Progenitor cell of endocrine pancreas (in vitro differentiated cells): ENCODE results near the gene FOCAD. TPM values are rescaled to one million over a fixed set of nuclear protein-coding genes. Genes with fewer than 3 reads are reported as not detected.
A peak's percentile ranks its signal among the peaks of the same experiment; 100 is the strongest.

Experiments used
- DNase-seq: peaks from one replicate; pipeline ENCODE4 v3.0.0; 2021; ENCODE audit warnings: low spot score; ENCODE audit not compliant: unreplicated experiment
- H3K27ac Mint-ChIP-seq: 2 replicates; pipeline ENCODE4 v1.8.0; 2021; ENCODE audit warnings: mild to moderate bottlenecking, moderate library complexity, mixed read lengths
- H3K27me3 Mint-ChIP-seq: 2 replicates; pipeline ENCODE4 v1.8.0; 2021; ENCODE audit warnings: mixed read lengths
- H3K36me3 Mint-ChIP-seq: 2 replicates; pipeline ENCODE4 v1.8.0; 2022; ENCODE audit warnings: mixed read lengths; ENCODE audit not compliant: insufficient read depth
- H3K4me1 Mint-ChIP-seq: 2 replicates; pipeline ENCODE4 v1.8.0; 2021; ENCODE audit warnings: low read depth, mixed read lengths
- H3K4me3 Mint-ChIP-seq: 2 replicates; pipeline ENCODE4 v1.8.0; 2021; ENCODE audit warnings: low read depth, mild to moderate bottlenecking, moderate library complexity, mixed read lengths
- H3K9me3 Mint-ChIP-seq: 2 replicates; pipeline ENCODE4 v1.8.0; 2021; ENCODE audit warnings: low read depth, mixed read lengths
- CTCF ChIP-seq: fragments of 200-600 bp; sonication (generic); IDR thresholded peaks from one replicate; pipeline ENCODE4 v1.5.0; 2021; ENCODE audit warnings: antibody characterized with exemption, mild to moderate bottlenecking; ENCODE audit not compliant: unreplicated experiment
- total RNA-seq: library from RNA; stranded (reverse); gene quantifications from 2 replicates; pipeline ENCODE4 v1.2.1, GENCODE V29; 2021

Gene FOCAD
- total RNA-seq, 1 donor from 2014 or later: 68.2 TPM

- H3K4me3 Mint-ChIP-seq: no peak overlapping the region
- peaks cover under 1% of the 10 kb centered on the region for H3K36me3 Mint-ChIP-seq
- no peaks in the 10 kb centered on the region for H3K9me3 Mint-ChIP-seq
- no peak for TF ChIP-seq CTCF
- DNase-seq: no peak
- H3K27me3 Mint-ChIP-seq: no peaks in the 10 kb centered on the region
- peaks cover 16% of the 10 kb centered on the region for H3K4me1 Mint-ChIP-seq
- H3K27ac Mint-ChIP-seq: no peak overlapping the region
These were observed 2.6 kb upstream of the FOCAD start for GRCh38 chr9:20681467-20681866.

DNA sequence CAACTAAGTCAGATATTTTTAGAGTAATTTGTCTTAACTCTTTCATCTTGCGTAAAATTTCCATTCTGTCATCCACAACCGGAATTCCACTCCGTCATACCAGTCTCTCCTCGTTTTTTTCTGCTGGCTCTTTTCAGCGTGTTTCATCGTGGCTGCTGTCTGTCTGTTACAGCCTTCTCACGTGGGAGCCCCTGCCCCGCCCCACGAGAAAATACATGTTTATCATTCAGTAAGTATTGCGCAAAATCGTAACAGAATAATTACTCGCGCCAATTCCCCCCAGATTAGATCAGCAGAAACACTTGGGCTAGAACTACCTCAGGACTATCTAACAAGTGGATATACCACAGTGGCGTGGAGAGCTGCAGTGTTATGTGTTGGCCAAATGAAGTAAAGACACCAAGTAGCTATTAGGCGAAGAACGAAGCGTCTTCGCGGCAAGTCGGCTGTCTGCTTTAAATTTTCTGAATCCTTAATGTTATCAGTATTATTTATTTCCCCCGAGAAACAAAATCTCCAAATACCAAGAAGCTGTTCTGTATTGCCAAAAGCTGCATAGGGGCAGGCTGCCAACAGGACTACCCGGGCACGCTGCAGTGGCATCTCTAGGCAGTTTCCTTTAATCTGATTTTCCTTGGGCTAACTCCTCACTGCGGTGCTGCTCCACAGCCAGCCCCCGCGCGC is 566 bp upstream of the FOCAD start:
- H3K4me3 Mint-ChIP-seq: peak overlapping the region; percentile 77
- no peaks in the 10 kb centered on the region for H3K27me3 Mint-ChIP-seq
- peak overlapping the region; percentile 43 for H3K27ac Mint-ChIP-seq

GRCh38 chr9:20684875-20685696 is 1.0 kb downstream of the FOCAD start:
- Mint-ChIP-seq H3K27me3 (no peaks in the 10 kb centered on the region), H3K9me3 (no peaks in the 10 kb centered on the region), H3K36me3 (no peaks in the 10 kb centered on the region), H3K4me1 (peaks cover 11% of the 10 kb centered on the region), H3K4me3 (peak overlapping the region; percentile 84), H3K27ac (peak overlapping the region; percentile 91)
- DNase-seq: no peak
- no peak for TF ChIP-seq CTCF

More for the DNA sequence above, 566 bp upstream of the FOCAD start:
- Mint-ChIP-seq H3K4me1 (peaks cover 16% of the 10 kb centered on the region), H3K36me3 (no peaks in the 10 kb centered on the region), H3K9me3 (no peaks in the 10 kb centered on the region)
- no peak for TF ChIP-seq CTCF
- no peak for DNase-seq

DNA sequence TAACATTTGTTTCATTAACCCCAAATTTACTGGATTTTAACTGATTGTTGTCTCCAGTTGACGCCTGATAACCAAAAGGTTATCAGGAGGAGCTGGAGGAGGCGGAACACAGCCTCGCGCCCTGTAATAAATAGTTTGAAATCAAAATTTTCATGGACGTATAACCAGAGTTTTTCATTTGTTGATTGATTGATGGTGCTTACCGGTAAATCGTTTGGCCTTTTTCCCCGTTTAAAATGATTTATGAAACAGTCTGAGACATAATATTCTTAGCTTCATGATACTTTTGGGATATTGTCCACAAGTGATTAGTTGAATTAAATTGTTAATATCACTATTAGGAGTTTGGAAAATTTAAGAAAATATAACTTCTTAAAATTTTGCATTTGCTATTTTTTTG is 1.7 kb downstream of the FOCAD start:
- Mint-ChIP-seq H3K27ac (no peak overlapping the region), H3K27me3 (no peaks in the 10 kb centered on the region), H3K36me3 (no peaks in the 10 kb centered on the region), H3K9me3 (no peaks in the 10 kb centered on the region), H3K4me3 (no peak overlapping the region), H3K4me1 (peaks cover 11% of the 10 kb centered on the region)
- TF ChIP-seq CTCF: no peak
- DNase-seq: no peak

- peaks cover 2% of the 10 kb centered on the region for H3K36me3 Mint-ChIP-seq
- H3K27ac Mint-ChIP-seq: no peak overlapping the region
- no peak for TF ChIP-seq CTCF
- H3K9me3 Mint-ChIP-seq: no peaks in the 10 kb centered on the region
- H3K4me3 Mint-ChIP-seq: no peak overlapping the region
- H3K4me1 Mint-ChIP-seq: peaks cover 17% of the 10 kb centered on the region
- no peak for DNase-seq
- H3K27me3 Mint-ChIP-seq: no peaks in the 10 kb centered on the region
These were observed 5.8 kb downstream of the FOCAD start for GRCh38 chr9:20689833-20690232.
